Activated T-helper 1 cell treated with Interleukin-2 at 50 U/mL for 16 hours (primary cell): Measurements from ENCODE around the gene PAMR1.
"Not testable (repeated sequence)": the region's sequence is repeated elsewhere in the genome, so short reads cannot be mapped to it uniquely, and the experiment has no call there.

Source experiments
- DNase-seq: peaks from one replicate; pipeline ENCODE4 v3.0.0-alpha.2; 2020; ENCODE audit warnings: low read depth

PAMR1 gene

GRCh38 chr11:35545391-35546003 is 20.1 kb upstream of the PAMR1 start:
- DNase-seq, result no peak

- no peak for DNase-seq
Observed at GRCh38 chr11:35543481-35543880, 18.1 kb upstream of the PAMR1 start.

GRCh38 chr11:35541621-35542375 is 16.4 kb upstream of the PAMR1 start:
- DNase-seq, result no peak

GRCh38 chr11:35540526-35540925 is 15.1 kb upstream of the PAMR1 start:
- no peak for DNase-seq

GRCh38 chr11:35539781-35540281 is 14.4 kb upstream of the PAMR1 start:
- no peak for DNase-seq

GRCh38 chr11:35539256-35539655 is 13.8 kb upstream of the PAMR1 start:
- no peak for DNase-seq

- DNase-seq, result no peak
Observed at GRCh38 chr11:35536470-35536869, 11.1 kb upstream of the PAMR1 start.

GRCh38 chr11:35531246-35531645 is 5.8 kb upstream of the PAMR1 start:
- no peak for DNase-seq

- no peak for DNase-seq
Observed at GRCh38 chr11:35529971-35530495, 4.6 kb upstream of the PAMR1 start.

GRCh38 chr11:35526370-35526792 is 965 bp upstream of the PAMR1 start:
- DNase-seq, result no peak

- DNase-seq, result no peak
Observed at GRCh38 chr11:35524780-35525179, 636 bp downstream of the PAMR1 start.

GRCh38 chr11:35523861-35524260 is 1.6 kb downstream of the PAMR1 start:
- DNase-seq, result no peak

- no peak for DNase-seq
Observed at GRCh38 chr11:35523331-35523768, 2.1 kb downstream of the PAMR1 start.

- not testable (repeated sequence) for DNase-seq
Observed at GRCh38 chr11:35522091-35522490, 3.3 kb downstream of the PAMR1 start.

GRCh38 chr11:35520376-35520775 is 5.0 kb downstream of the PAMR1 start:
- DNase-seq, result no peak

GRCh38 chr11:35518766-35519165 is 6.7 kb downstream of the PAMR1 start:
- DNase-seq, result no peak

- DNase-seq, result no peak
Observed at GRCh38 chr11:35517481-35517880, 7.9 kb downstream of the PAMR1 start.

GRCh38 chr11:35516403-35516802 is 9.0 kb downstream of the PAMR1 start:
- no peak for DNase-seq

- no peak for DNase-seq
Observed at GRCh38 chr11:35515224-35515623, 10.2 kb downstream of the PAMR1 start.

GRCh38 chr11:35514481-35514880 is 10.9 kb downstream of the PAMR1 start:
- DNase-seq, result no peak

GRCh38 chr11:35511666-35512065 is 13.8 kb downstream of the PAMR1 start:
- no peak for DNase-seq

GRCh38 chr11:35507688-35508087 is 17.7 kb downstream of the PAMR1 start:
- DNase-seq, result no peak

- DNase-seq, result no peak
Observed at GRCh38 chr11:35501776-35502175, 23.6 kb downstream of the PAMR1 start.
